Measurements from ENCODE around the gene ERFE.

GRCh38 chr2:238174291-238174690, 15.5 kb downstream of the ERFE start:
- no peak for TF ChIP-seq CTCF (IDR thresholded peaks at IDR 0.05)
- no peak for TF ChIP-seq POLR2A (IDR thresholded peaks at IDR 0.05)
- no peak for TF ChIP-seq POLR2AphosphoS5 (IDR thresholded peaks at IDR 0.05)

Measured in gastroesophageal sphincter (tissue), 3 donors.